Measurements from ENCODE around the gene ULK2.

DNA sequence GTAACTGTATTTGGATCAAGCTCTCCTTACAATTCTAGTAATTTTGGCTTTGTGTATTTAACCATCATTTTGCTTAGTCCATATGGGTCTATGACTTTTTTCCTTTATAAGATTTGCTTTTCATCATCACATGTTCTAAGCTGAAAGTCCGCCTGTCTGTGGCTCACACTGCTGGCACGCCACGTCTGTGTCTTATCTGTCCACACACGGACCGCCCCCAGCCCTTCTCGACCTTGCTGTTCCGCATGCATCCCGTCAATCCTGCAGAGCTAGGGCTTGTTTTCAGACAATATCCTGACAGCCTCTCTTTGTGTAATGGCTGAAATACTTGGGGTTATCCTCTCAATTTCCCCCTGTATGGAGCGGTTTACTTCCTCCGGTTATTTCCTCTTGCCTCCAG is 111.2 kb downstream of the ULK2 start:
- no peak for TF ChIP-seq CTCF (IDR thresholded peaks at IDR 0.05; ENCODE audit: insufficient read depth, low read length, poor library complexity, severe bottlenecking)
- TF ChIP-seq EZH2phosphoT487 (conservative IDR thresholded peaks at IDR 0.05; ENCODE audit: low read length), result no peak

Measured in SU-DHL-6 (cell line).